Measurements from ENCODE around the gene ATXN10.

- no peak for TF ChIP-seq EZH2 (IDR thresholded peaks at IDR 0.05; ENCODE audit: insufficient read depth, poor library complexity, severe bottlenecking)
- no peak for TF ChIP-seq EZH2phosphoT487 (IDR thresholded peaks at IDR 0.05; ENCODE audit: insufficient read depth, low read depth)
These were observed 205.4 kb downstream of the ATXN10 start for GRCh38 chr22:45877036-45877380.
